Measurements from ENCODE around the gene NEU4. TPM values are rescaled to one million over a fixed set of nuclear protein-coding genes. Genes with fewer than 3 reads are reported as not detected.

The NEU4 gene
- total RNA-seq, 1 experiment from 2014 or later: 0.70 TPM

GRCh38 chr2:241820625-241821384 lies 11.8 kb downstream of the NEU4 start:
- no peak overlapping the region for H3K18ac ChIP-seq (ENCODE audit: insufficient read length, low read depth, low read length)
- peaks cover 21% of the 10 kb centered on the region for H3K27me3 Mint-ChIP-seq (ENCODE audit: low read depth)
- no peak overlapping the region for H2BK5ac ChIP-seq (ENCODE audit: insufficient read length, low read length)
- no peaks in the 10 kb centered on the region for H4K20me1 ChIP-seq (ENCODE audit: control insufficient read depth, insufficient read depth, insufficient read length)
- H3K27ac Mint-ChIP-seq: no peak overlapping the region
- H3K9me3 ChIP-seq (ENCODE audit: control insufficient read depth, low read depth, low read length): no peaks in the 10 kb centered on the region
- H3K4me3 Mint-ChIP-seq: no peak overlapping the region
- peaks cover 10 to 11% of the 10 kb centered on the region in 2 experiments for H3K9me3 Mint-ChIP-seq
- no peak overlapping the region for H3K23ac ChIP-seq (ENCODE audit: insufficient read length, low read depth, low read length)
- H2BK20ac ChIP-seq (ENCODE audit: low read depth, low read length, poor library complexity, severe bottlenecking): no peak overlapping the region
- no peaks in the 10 kb centered on the region for H3K23me2 ChIP-seq (ENCODE audit: insufficient read length, low read depth, low read length, poor library complexity, severe bottlenecking)
- H3K56ac ChIP-seq (ENCODE audit: insufficient read length, low read depth, low read length): no peak overlapping the region
- H2AK5ac ChIP-seq (ENCODE audit: insufficient read length, low read length): no peak overlapping the region
- H4K91ac ChIP-seq (ENCODE audit: insufficient read length, low read depth, low read length): no peak overlapping the region
- no peaks in the 10 kb centered on the region for H3K79me1 ChIP-seq (ENCODE audit: insufficient read depth, low read depth, low read length, poor library complexity, severe bottlenecking)
- no peak overlapping the region for H3T11ph ChIP-seq (ENCODE audit: low read length)
- no peak overlapping the region for H3K4me2 ChIP-seq (ENCODE audit: insufficient read depth, insufficient read length, low read length)
- no peak overlapping the region for H3K27ac ChIP-seq (ENCODE audit: insufficient read length, low read depth, low read length)
- H3K27me3 ChIP-seq (ENCODE audit: insufficient read depth, low read length): no peaks in the 10 kb centered on the region
- no peak overlapping the region for H4K5ac ChIP-seq (ENCODE audit: insufficient read length, low read depth, low read length)
- no peak overlapping the region for H4K8ac ChIP-seq (replicated peaks; ENCODE audit: insufficient read length, low read depth, low read length)
- peaks cover 6 to 24% of the 10 kb centered on the region in 2 experiments for H3K4me1 Mint-ChIP-seq
- no peaks in the 10 kb centered on the region for H3K4me1 ChIP-seq (ENCODE audit: insufficient read depth, low read length)
- no CpG with 5 or more reads among the region's 31 CpGs for WGBS (ENCODE audit: extremely low coverage, insufficient read length, low lambda C conversion rate)
- peak overlapping the region; percentile 48; the same call in 1 of the 2 replicates for H3K14ac ChIP-seq (ENCODE audit: insufficient read depth, low read length)
- TF ChIP-seq CTCF (conservative IDR thresholded peaks at IDR 0.05): no peak
- DNase-seq: peak; percentile 36
- H2AFZ ChIP-seq (ENCODE audit: low read length): no peak overlapping the region
- H2BK15ac ChIP-seq (ENCODE audit: low read depth, low read length): no peak overlapping the region
- no peak overlapping the region for H3K9ac ChIP-seq (ENCODE audit: extremely low read depth, insufficient read length, low read length)
- no peak overlapping the region for H2BK12ac ChIP-seq (ENCODE audit: insufficient read length, low read depth, low read length)
- peaks cover 0 to 5% (median 4%) of the 10 kb centered on the region in 3 experiments; a peak in 5 of 7 replicates for H3K36me3 Mint-ChIP-seq (ENCODE audit: insufficient read depth in 1 of 3, low read depth in 3 of 3)
- no peak overlapping the region for H3K4ac ChIP-seq (ENCODE audit: low read depth, low read length)
- no peak overlapping the region for H2BK120ac ChIP-seq (ENCODE audit: low read depth, low read length, poor library complexity, severe bottlenecking)
- no peaks in the 10 kb centered on the region for H3K79me2 ChIP-seq (ENCODE audit: insufficient read depth, low read length)
